Subcutaneous abdominal adipose tissue (tissue), 5 donors: ENCODE measurements around the gene MRPS6.

Experiments used
- H3K27ac ChIP-seq: one replicate; pipeline ENCODE4 v1.7.0; 2013; ENCODE audit warnings: low read depth, mild to moderate bottlenecking, inconsistent platforms, low read length, moderate library complexity
- H3K27me3 ChIP-seq, 5 donors: one replicate each; pipeline ENCODE4 v1.7.0; 2013; ENCODE audit warnings: low read length in 5 of 5, inconsistent platforms in 1 of 5; ENCODE audit not compliant: control insufficient read depth in 5 of 5, insufficient read depth in 4 of 5
- H3K36me3 ChIP-seq, 5 donors: one replicate each; pipeline ENCODE4 v1.7.0; 2013; ENCODE audit warnings: low read length in 5 of 5; ENCODE audit not compliant: control insufficient read depth in 5 of 5, insufficient read depth in 5 of 5
- H3K4me1 ChIP-seq, 5 donors: one replicate each; pipeline ENCODE4 v1.7.0; 2013; ENCODE audit warnings: low read length in 5 of 5, mild to moderate bottlenecking in 3 of 5, moderate library complexity in 1 of 5; ENCODE audit not compliant: control insufficient read depth in 5 of 5, insufficient read depth in 5 of 5
- H3K4me3 ChIP-seq, 5 donors: one replicate each; pipeline ENCODE4 v1.7.0; 2013; ENCODE audit warnings: low read length in 5 of 5, low read depth in 1 of 5
- H3K9ac ChIP-seq, 5 donors: one replicate each; pipeline ENCODE4 v1.7.0; 2013; ENCODE audit warnings: low read length in 5 of 5, mild to moderate bottlenecking in 4 of 5, moderate library complexity in 3 of 5
- H3K9me3 ChIP-seq, 5 donors: one replicate each; pipeline ENCODE4 v1.7.0; 2013; ENCODE audit warnings: low read length in 5 of 5; ENCODE audit not compliant: control insufficient read depth in 5 of 5
- donor health status: healthy.
- donor health status: healthy.
- donor health status: healthy.
- donor health status: healthy.
- donor health status: healthy.

MRPS6 gene

DNA sequence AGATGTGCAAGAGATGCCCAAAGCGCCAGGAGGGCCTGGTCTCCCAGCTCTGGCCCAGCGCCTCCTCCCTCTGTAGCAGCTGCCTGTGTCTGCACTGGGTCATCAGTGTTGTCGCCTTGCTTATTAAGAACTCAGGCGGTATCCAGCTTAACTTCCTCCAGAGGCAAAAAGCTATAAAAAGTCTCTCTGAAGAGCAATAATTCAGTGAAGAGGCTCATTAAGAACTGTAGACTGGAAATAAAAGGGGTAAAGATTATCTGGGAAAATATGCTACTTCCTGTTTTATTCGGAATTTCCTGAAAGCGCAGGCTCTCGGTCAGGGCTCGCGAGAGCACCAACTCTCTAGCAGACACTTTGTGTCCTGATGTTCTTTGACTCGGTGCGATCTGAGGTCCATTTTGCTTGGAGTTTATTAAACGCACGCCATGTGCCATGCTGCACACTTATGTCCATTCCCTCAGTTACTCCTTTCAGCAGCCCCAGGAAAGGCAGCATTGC lies 70.4 kb downstream of the MRPS6 start:
- no peak overlapping the region for H3K4me3 ChIP-seq
- H3K36me3 ChIP-seq = peaks cover 0 to 37% (median 15%) of the 10 kb centered on the region in 5 donors
- H3K27ac ChIP-seq = no peak overlapping the region
- H3K9me3 ChIP-seq = no peaks in the 10 kb centered on the region
- peaks cover 0 to 25% (median 22%) of the 10 kb centered on the region in 5 donors for H3K4me1 ChIP-seq
- no peaks in the 10 kb centered on the region for H3K27me3 ChIP-seq
- no peak overlapping the region for H3K9ac ChIP-seq

DNA sequence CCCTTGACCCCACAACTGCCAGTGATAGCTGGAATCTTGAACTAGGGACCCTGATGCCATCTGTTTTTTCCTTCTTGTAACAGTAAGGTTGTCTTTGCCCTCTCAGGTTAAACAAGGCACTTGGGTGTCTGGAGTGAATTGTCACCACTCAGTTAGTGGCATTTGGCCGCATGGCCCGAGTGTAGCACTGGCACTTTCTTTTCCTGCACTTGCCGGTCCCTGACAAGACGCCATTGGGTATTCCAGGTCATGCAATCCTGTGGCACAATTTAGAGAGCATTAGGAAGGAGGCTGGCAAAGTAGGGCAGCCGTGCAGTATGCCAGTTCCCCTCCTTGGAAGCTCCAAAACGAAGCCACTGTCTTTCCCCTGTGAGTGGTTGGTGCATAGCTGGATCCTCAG lies 70.8 kb downstream of the MRPS6 start:
- Histone ChIP-seq H3K27ac (no peak overlapping the region), H3K36me3 (peaks cover 0 to 37% (median 15%) of the 10 kb centered on the region in 5 donors), H3K4me1 (peaks cover 0 to 25% (median 22%) of the 10 kb centered on the region in 5 donors), H3K27me3 (no peaks in the 10 kb centered on the region), H3K9me3 (no peaks in the 10 kb centered on the region), H3K9ac (no peak overlapping the region), H3K4me3 (no peak overlapping the region)

DNA sequence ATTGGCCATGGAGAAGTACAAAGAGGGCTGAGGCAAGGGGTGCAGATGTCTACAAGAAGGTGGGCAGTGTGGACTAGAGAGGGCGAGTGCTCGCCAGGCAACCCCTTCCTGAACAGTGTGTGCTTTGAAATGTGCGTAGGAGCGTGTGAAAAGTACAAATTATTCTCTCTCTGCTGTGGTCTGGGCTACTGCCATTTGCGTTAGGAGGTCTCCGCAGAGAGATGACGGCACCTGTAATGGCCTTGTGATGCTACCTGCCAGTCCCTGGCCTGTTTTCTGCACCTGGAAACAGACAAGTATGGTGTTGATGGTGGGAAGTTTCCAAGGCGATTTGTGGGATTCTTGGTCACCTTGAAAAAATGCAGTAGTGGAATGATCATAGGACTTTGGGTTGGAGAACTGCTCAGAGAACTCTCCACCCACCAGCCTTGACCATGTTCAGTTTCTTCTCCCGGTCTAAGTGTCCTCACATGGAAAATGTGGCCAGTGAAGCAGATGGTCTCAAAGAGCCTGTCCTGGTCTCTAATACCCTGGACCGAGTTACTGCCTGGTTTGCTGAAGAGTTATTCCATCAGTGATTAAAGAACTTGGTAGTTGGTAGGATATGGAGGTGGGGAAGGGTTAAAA lies 74.5 kb downstream of the MRPS6 start:
- Histone ChIP-seq H3K27ac (no peak overlapping the region), H3K36me3 (peaks cover 0 to 20% (median 11%) of the 10 kb centered on the region in 5 donors), H3K27me3 (no peaks in the 10 kb centered on the region), H3K4me3 (no peak overlapping the region), H3K9ac (no peak overlapping the region), H3K9me3 (no peaks in the 10 kb centered on the region), H3K4me1 (peaks cover 0 to 18% (median 11%) of the 10 kb centered on the region in 5 donors)

DNA sequence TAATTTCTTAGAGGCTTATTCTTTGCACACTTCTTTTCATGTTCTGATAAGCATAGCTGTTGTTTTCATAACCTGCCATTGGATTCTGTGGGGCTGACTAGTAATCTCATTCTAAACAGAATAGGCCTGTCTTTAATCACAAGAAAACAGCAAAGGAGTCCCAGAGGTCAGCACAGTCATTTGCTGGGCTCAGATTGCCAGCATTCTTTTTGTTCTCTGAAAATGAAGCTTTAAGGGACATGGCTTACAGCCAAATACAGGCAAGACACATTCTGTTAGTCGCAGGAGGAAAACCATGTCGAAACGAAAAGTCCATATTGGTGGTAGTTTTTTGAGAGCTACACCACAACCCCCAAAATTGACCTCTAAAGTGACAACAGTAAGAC lies 75.0 kb downstream of the MRPS6 start:
- Histone ChIP-seq H3K27me3 (no peaks in the 10 kb centered on the region), H3K9me3 (no peaks in the 10 kb centered on the region), H3K27ac (no peak overlapping the region)

DNA sequence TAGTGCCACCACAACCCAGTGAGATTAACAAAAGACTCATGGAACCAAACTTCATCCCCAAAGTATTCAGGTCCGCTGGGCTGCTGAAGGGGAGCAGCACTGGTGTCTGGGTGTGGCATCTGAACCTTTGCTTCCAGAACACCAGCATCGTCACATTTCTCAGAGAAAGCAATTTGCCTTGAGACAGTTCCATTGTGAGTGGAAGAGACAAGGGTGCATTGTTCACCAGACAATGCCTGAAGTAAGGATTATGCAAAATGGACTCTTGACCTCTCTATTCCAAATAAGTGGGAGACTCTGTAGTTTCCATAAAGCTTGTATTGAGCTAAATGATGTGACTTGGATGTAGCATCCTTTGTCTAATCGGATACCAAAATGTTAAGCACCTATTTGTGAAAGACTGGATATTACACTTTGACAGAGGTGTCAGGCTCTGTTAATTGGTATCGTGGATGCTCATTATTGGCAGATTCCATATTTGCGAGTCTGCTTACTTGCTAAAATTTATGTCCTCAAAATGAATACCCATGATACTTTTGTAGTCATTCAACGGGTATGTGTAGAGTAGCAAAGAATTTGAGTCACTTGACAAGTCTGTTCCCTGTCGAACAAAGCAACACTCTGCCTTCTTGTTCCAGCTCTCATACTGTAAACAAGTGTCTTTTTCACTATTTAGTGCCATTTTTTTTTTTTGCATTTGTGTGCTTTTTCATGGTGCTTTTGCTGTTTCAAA lies 75.6 kb downstream of the MRPS6 start:
- H3K36me3 ChIP-seq = peaks cover 0 to 9% (median 4%) of the 10 kb centered on the region in 5 donors
- peaks cover 0 to 12% (median 10%) of the 10 kb centered on the region in 5 donors for H3K4me1 ChIP-seq
- no peak overlapping the region for H3K27ac ChIP-seq

More for the DNA sequence above, 75.0 kb downstream of the MRPS6 start:
- no peak overlapping the region for H3K9ac ChIP-seq
- peaks cover 0 to 15% (median 7%) of the 10 kb centered on the region in 5 donors for H3K36me3 ChIP-seq
- H3K4me3 ChIP-seq = no peak overlapping the region
- H3K4me1 ChIP-seq = peaks cover 0 to 13% (median 11%) of the 10 kb centered on the region in 5 donors

DNA sequence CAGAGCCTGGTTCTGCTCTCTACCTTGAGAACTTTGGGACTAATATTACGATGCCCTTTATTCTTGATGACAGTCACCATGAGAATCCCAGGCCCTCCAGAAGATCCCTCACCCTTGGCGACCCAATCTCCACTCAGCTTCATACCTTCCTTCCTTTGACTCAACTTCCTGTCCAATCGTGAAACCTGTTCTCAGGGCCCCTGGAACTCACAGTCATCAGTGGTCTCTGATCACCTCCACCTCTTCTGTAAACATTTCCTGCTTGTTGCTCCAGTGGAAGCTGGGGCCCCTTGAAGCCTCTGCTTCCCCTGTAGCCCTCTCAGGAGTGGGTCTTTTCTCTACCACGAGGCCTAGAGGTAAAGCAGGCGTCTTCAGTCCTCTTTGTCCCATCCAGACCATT lies 79.1 kb downstream of the MRPS6 start:
- no peaks in the 10 kb centered on the region for H3K9me3 ChIP-seq
- H3K36me3 ChIP-seq = no peaks in the 10 kb centered on the region
- H3K27ac ChIP-seq = no peak overlapping the region
- H3K4me3 ChIP-seq = no peak overlapping the region
- no peak overlapping the region for H3K9ac ChIP-seq
- H3K27me3 ChIP-seq = no peaks in the 10 kb centered on the region
- H3K4me1 ChIP-seq = peaks cover 2 to 16% (median 10%) of the 10 kb centered on the region in 5 donors

More for the DNA sequence above, 75.6 kb downstream of the MRPS6 start:
- Histone ChIP-seq H3K9ac (no peak overlapping the region), H3K4me3 (no peak overlapping the region), H3K27me3 (no peaks in the 10 kb centered on the region), H3K9me3 (no peaks in the 10 kb centered on the region)

DNA sequence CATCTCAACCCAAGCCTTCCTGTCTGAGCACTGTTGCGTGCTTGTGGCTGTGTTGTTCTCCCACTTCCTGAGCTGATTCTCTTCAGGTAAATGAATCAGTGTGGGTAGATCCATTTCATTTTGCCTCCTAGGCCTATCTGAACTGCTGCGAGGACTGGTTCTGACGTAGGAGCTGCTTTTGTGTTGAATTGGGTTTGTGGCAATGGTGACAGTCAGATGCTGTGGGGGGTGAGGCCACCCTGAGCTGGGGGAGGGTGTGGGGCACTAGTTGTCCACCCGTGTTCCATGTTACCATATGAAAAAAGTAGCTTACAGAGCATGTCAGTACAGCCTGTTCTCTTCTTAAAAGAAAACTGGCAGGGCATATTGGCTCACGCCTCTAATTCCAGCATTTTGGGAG lies 81.5 kb downstream of the MRPS6 start:
- H3K9me3 ChIP-seq = peaks cover 0 to 5% (median 0%) of the 10 kb centered on the region in 5 donors
- H3K27me3 ChIP-seq = no peaks in the 10 kb centered on the region
- H3K9ac ChIP-seq = no peak overlapping the region
- H3K4me3 ChIP-seq = no peak overlapping the region
- H3K36me3 ChIP-seq = no peaks in the 10 kb centered on the region
- H3K4me1 ChIP-seq = peaks cover 0 to 5% (median 0%) of the 10 kb centered on the region in 5 donors
- H3K27ac ChIP-seq = no peak overlapping the region

DNA sequence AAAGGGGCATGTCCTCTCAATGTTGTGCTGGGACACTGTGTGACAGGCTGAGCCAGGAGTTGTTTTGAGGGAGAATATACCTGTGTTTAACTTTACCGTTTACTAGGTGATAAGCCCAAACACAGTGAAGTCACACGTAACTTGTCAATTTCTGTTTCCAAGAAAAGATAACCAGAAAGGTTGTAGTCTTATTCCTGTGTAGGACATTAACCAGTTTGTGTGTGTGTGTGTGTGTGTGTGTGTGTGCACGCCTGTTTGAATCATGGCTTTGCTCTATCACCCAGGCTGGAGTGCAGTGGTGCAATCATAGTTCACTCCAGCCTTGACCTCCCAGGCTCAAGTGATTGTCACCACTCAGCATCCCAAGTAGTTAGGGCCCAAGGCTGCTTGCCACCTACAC lies 83.6 kb downstream of the MRPS6 start:
- Histone ChIP-seq H3K9ac (no peak overlapping the region), H3K4me1 (peaks cover 0 to 5% (median 0%) of the 10 kb centered on the region in 5 donors)

DNA sequence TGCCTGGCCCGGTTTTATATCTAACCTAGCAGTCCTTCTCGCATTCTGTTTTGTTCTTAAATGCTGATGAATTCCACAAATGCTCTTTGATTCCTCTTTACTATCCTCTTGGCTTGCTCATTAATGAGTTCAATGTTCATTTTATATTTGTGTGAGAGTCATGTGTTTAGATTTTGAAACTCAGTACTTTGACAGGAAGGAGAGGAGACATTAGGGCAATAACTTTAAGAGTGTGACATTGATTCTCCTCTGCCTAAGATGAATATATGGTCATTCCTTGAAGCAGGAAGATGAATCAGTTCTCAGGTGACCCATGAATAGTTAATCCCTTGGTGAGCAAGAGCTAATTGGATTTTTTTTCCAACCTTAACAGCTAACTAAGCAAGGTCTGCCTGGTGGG lies 84.1 kb downstream of the MRPS6 start:
- Histone ChIP-seq H3K9ac (no peak overlapping the region), H3K27ac (no peak overlapping the region), H3K9me3 (peaks cover 0 to 12% (median 0%) of the 10 kb centered on the region in 5 donors), H3K36me3 (no peaks in the 10 kb centered on the region), H3K4me1 (peaks cover 0 to 5% (median 0%) of the 10 kb centered on the region in 5 donors), H3K27me3 (no peaks in the 10 kb centered on the region), H3K4me3 (no peak overlapping the region)

More for the DNA sequence above, 83.6 kb downstream of the MRPS6 start:
- no peaks in the 10 kb centered on the region for H3K36me3 ChIP-seq
- H3K27me3 ChIP-seq = no peaks in the 10 kb centered on the region
- no peak overlapping the region for H3K4me3 ChIP-seq
- no peak overlapping the region for H3K27ac ChIP-seq
- peaks cover 0 to 9% (median 0%) of the 10 kb centered on the region in 5 donors for H3K9me3 ChIP-seq
